Measurements from ENCODE around the gene KRTAP9-4.
"Not testable (repeated sequence)": the region's sequence is repeated elsewhere in the genome, so short reads cannot be mapped to it uniquely, and the experiment has no call there.

The KRTAP9-4 gene

GRCh38 chr17:41231731-41232130 lies 17.8 kb upstream of the KRTAP9-4 start:
- Histone ChIP-seq H3K79me2 (ENCODE audit: insufficient read depth, low read length) (no peaks in the 10 kb centered on the region), H3K9me3 (ENCODE audit: insufficient read depth, low read length) (no peaks in the 10 kb centered on the region), H2AFZ (ENCODE audit: low read depth, low read length, severe bottlenecking) (no peak overlapping the region), H3K36me3 (ENCODE audit: low read length) (no peaks in the 10 kb centered on the region), H4K20me1 (ENCODE audit: low read depth, low read length) (no peaks in the 10 kb centered on the region), H3K27me3 (ENCODE audit: low read length) (no peaks in the 10 kb centered on the region), H3K4me3 (ENCODE audit: insufficient read depth, low read length, poor library complexity, severe bottlenecking) (no peak overlapping the region), H3K4me2 (ENCODE audit: low read depth, low read length, poor library complexity, severe bottlenecking) (no peak overlapping the region), H3K9ac (ENCODE audit: low read length) (no peak overlapping the region), H3K27ac (ENCODE audit: low read depth, low read length) (no peak overlapping the region), H3K9me2 (replicated peaks; ENCODE audit: insufficient read depth, low read length) (no peaks in the 10 kb centered on the region), H3F3A (ENCODE audit: insufficient read depth) (no peaks in the 10 kb centered on the region)
- no peak for TF ChIP-seq CTCF (IDR thresholded peaks at IDR 0.05; ENCODE audit: insufficient read depth, low read length, poor library complexity, severe bottlenecking)
- TF ChIP-seq EZH2phosphoT487 (conservative IDR thresholded peaks at IDR 0.05; ENCODE audit: low read length), result no peak

- H3K4me2 ChIP-seq (ENCODE audit: low read depth, low read length, poor library complexity, severe bottlenecking); H3K27ac ChIP-seq (ENCODE audit: low read depth, low read length); H3K36me3 ChIP-seq (ENCODE audit: low read length); H3K9ac ChIP-seq (ENCODE audit: low read length); H2AFZ ChIP-seq (ENCODE audit: low read depth, low read length, severe bottlenecking); H4K20me1 ChIP-seq (ENCODE audit: low read depth, low read length); H3K4me3 ChIP-seq (ENCODE audit: insufficient read depth, low read length, poor library complexity, severe bottlenecking); H3K9me2 ChIP-seq (replicated peaks; ENCODE audit: insufficient read depth, low read length); H3F3A ChIP-seq (ENCODE audit: insufficient read depth); H3K27me3 ChIP-seq (ENCODE audit: low read length); H3K79me2 ChIP-seq (ENCODE audit: insufficient read depth, low read length); H3K9me3 ChIP-seq (ENCODE audit: insufficient read depth, low read length): not testable (repeated sequence)
Observed at GRCh38 chr17:41232399-41233105, 16.9 kb upstream of the KRTAP9-4 start, which contains the start of gene KRTAP9-3. TSS of gene KRTAP9-3 (plus strand) at chr17:41232449. CDS start at chr17:41232502, 53 bp downstream.

- H3K4me3 ChIP-seq (ENCODE audit: insufficient read depth, low read length, poor library complexity, severe bottlenecking); H2AFZ ChIP-seq (ENCODE audit: low read depth, low read length, severe bottlenecking); H3K27me3 ChIP-seq (ENCODE audit: low read length); H3K79me2 ChIP-seq (ENCODE audit: insufficient read depth, low read length); H3K9me3 ChIP-seq (ENCODE audit: insufficient read depth, low read length); H3K27ac ChIP-seq (ENCODE audit: low read depth, low read length); H3K36me3 ChIP-seq (ENCODE audit: low read length); H3K4me2 ChIP-seq (ENCODE audit: low read depth, low read length, poor library complexity, severe bottlenecking); H3K9me2 ChIP-seq (replicated peaks; ENCODE audit: insufficient read depth, low read length); H3K9ac ChIP-seq (ENCODE audit: low read length); H3F3A ChIP-seq (ENCODE audit: insufficient read depth); H4K20me1 ChIP-seq (ENCODE audit: low read depth, low read length): not testable (repeated sequence)
Observed at GRCh38 chr17:41237116-41237515, 12.4 kb upstream of the KRTAP9-4 start.

- not testable (repeated sequence) for H3K9me2 ChIP-seq (replicated peaks; ENCODE audit: insufficient read depth, low read length); H3K9ac ChIP-seq (ENCODE audit: low read length); H3K9me3 ChIP-seq (ENCODE audit: insufficient read depth, low read length); H3K27me3 ChIP-seq (ENCODE audit: low read length); H3F3A ChIP-seq (ENCODE audit: insufficient read depth); H3K27ac ChIP-seq (ENCODE audit: low read depth, low read length); H2AFZ ChIP-seq (ENCODE audit: low read depth, low read length, severe bottlenecking); H3K4me2 ChIP-seq (ENCODE audit: low read depth, low read length, poor library complexity, severe bottlenecking); H3K79me2 ChIP-seq (ENCODE audit: insufficient read depth, low read length); H3K36me3 ChIP-seq (ENCODE audit: low read length); H4K20me1 ChIP-seq (ENCODE audit: low read depth, low read length); H3K4me3 ChIP-seq (ENCODE audit: insufficient read depth, low read length, poor library complexity, severe bottlenecking)
Observed at GRCh38 chr17:41237949-41238437, 11.5 kb upstream of the KRTAP9-4 start, which contains the start of gene KRTAP9-8. TSS of gene KRTAP9-8 (plus strand) at chr17:41237999. CDS start at chr17:41238052, 53 bp downstream.

- H3K27ac ChIP-seq (ENCODE audit: low read depth, low read length); H3K27me3 ChIP-seq (ENCODE audit: low read length); H3K9me2 ChIP-seq (replicated peaks; ENCODE audit: insufficient read depth, low read length); H4K20me1 ChIP-seq (ENCODE audit: low read depth, low read length); H3K4me3 ChIP-seq (ENCODE audit: insufficient read depth, low read length, poor library complexity, severe bottlenecking); H3K9me3 ChIP-seq (ENCODE audit: insufficient read depth, low read length); H2AFZ ChIP-seq (ENCODE audit: low read depth, low read length, severe bottlenecking); H3K79me2 ChIP-seq (ENCODE audit: insufficient read depth, low read length); H3F3A ChIP-seq (ENCODE audit: insufficient read depth); H3K4me2 ChIP-seq (ENCODE audit: low read depth, low read length, poor library complexity, severe bottlenecking); H3K36me3 ChIP-seq (ENCODE audit: low read length); H3K9ac ChIP-seq (ENCODE audit: low read length): not testable (repeated sequence)
Observed at GRCh38 chr17:41246995-41247787, 2.3 kb upstream of the KRTAP9-4 start.

Measured in SU-DHL-6 (cell line).